ENCODE data around the gene DYNLRB1.

The DYNLRB1 gene

DNA sequence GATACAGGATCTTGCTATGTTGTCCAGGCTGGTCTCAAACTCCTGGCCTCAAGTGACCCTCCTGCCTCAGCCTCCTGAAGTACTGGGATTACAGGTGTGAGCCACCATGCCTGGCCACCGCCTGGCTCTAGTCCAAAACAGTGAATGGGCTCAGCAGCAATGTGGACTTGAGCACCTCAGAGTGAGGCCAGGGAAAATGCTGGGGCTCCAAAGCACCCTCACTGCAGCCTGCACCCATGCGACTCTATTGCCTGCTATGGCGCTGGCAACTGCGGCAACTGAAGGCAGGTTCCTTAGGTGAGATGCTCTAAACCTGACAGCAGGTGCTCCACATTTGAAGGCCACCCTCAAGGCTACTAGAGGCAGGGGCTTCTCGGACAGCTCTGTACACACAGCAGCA lies 68.8 kb downstream of the DYNLRB1 start:
- no peak overlapping the region for H3K4me2 ChIP-seq (ENCODE audit: low read length)
- no peaks in the 10 kb centered on the region for H3F3A ChIP-seq (ENCODE audit: control insufficient read depth, insufficient read depth)
- peaks cover 17% of the 10 kb centered on the region for H3K36me3 ChIP-seq (ENCODE audit: control insufficient read depth, low read length)
- peaks cover 4% of the 10 kb centered on the region; the same call in 1 of the 2 replicates for H3K9me3 ChIP-seq (ENCODE audit: control insufficient read depth, insufficient read depth, low read length)
- H3K4me3 ChIP-seq (ENCODE audit: low read length): no peak overlapping the region
- H3K27me3 ChIP-seq (ENCODE audit: control insufficient read depth, low read length): no peaks in the 10 kb centered on the region
- no peaks in the 10 kb centered on the region for H4K20me1 ChIP-seq (ENCODE audit: control insufficient read depth, insufficient read depth, low read depth, low read length)
- H3K4me1 ChIP-seq (ENCODE audit: control insufficient read depth, low read length): peaks cover 10% of the 10 kb centered on the region
- H3K79me2 ChIP-seq (ENCODE audit: control insufficient read depth, low read length): no peaks in the 10 kb centered on the region
- no peak overlapping the region for H3K27ac ChIP-seq (ENCODE audit: low read depth, low read length)
- H3K9me2 ChIP-seq (replicated peaks; ENCODE audit: control insufficient read depth, low read length): no peaks in the 10 kb centered on the region
- no peak for TF ChIP-seq EZH2phosphoT487 (IDR thresholded peaks at IDR 0.05; ENCODE audit: borderline replicate concordance, low read length)
- TF ChIP-seq, protein P1, sequence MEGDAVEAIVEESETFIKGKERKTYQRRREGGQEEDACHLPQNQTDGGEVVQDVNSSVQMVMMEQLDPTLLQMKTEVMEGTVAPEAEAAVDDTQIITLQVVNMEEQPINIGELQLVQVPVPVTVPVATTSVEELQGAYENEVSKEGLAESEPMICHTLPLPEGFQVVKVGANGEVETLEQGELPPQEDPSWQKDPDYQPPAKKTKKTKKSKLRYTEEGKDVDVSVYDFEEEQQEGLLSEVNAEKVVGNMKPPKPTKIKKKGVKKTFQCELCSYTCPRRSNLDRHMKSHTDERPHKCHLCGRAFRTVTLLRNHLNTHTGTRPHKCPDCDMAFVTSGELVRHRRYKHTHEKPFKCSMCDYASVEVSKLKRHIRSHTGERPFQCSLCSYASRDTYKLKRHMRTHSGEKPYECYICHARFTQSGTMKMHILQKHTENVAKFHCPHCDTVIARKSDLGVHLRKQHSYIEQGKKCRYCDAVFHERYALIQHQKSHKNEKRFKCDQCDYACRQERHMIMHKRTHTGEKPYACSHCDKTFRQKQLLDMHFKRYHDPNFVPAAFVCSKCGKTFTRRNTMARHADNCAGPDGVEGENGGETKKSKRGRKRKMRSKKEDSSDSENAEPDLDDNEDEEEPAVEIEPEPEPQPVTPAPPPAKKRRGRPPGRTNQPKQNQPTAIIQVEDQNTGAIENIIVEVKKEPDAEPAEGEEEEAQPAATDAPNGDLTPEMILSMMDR (IDR thresholded peaks at IDR 0.05; ENCODE audit: low read depth, low read length, poor library complexity, severe bottlenecking): no peak

DNA sequence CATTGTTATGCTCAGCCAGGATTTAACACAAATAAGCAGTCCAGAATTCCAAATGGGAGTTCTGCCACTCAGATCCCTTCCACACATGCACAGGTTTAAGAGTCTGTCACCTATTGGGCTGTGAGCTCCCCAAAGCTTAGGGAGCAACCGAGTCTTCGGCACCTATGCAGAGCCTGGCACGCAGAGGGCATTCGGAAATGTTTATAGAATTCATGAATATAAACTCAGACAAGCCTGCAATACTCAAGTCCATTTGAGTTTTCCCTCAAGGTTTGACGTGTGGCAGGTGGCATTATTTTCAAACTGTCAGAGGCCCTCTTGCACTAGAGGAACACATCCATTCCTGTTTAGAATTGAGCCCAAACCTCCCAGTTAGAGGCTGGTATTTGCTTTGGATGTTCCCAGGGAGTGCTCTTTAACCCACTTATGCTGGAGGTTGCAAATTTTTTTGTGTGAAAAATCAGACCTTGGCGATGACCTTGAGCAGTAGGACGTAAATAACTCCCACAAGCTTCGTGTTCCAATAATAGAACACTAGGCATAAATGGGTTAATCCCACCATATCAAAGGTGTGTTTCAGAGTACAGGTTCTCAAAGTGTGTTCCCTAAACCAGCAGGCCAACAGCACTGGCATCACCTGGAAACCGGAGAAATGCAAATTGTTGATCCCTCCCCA lies 70.4 kb downstream of the DYNLRB1 start:
- TF ChIP-seq, protein P1 (IDR thresholded peaks at IDR 0.05; ENCODE audit: low read depth, low read length, poor library complexity, severe bottlenecking): no peak
- TF ChIP-seq EZH2phosphoT487 (IDR thresholded peaks at IDR 0.05; ENCODE audit: borderline replicate concordance, low read length): no peak
- Histone ChIP-seq H3K4me1 (ENCODE audit: control insufficient read depth, low read length) (no peaks in the 10 kb centered on the region), H3K36me3 (ENCODE audit: control insufficient read depth, low read length) (peaks cover 4% of the 10 kb centered on the region), H3K4me2 (ENCODE audit: low read length) (no peak overlapping the region), H4K20me1 (ENCODE audit: control insufficient read depth, insufficient read depth, low read depth, low read length) (no peaks in the 10 kb centered on the region), H3K4me3 (ENCODE audit: low read length) (no peak overlapping the region), H3K79me2 (ENCODE audit: control insufficient read depth, low read length) (no peaks in the 10 kb centered on the region), H3K9me3 (ENCODE audit: control insufficient read depth, insufficient read depth, low read length) (no peaks in the 10 kb centered on the region), H3K27me3 (ENCODE audit: control insufficient read depth, low read length) (no peaks in the 10 kb centered on the region), H3F3A (ENCODE audit: control insufficient read depth, insufficient read depth) (no peaks in the 10 kb centered on the region), H3K27ac (ENCODE audit: low read depth, low read length) (no peak overlapping the region), H3K9me2 (replicated peaks; ENCODE audit: control insufficient read depth, low read length) (no peaks in the 10 kb centered on the region)
